Skin of body (tissue), 2 donors: ENCODE data around the gene ETV3. TPM values are rescaled to one million over a fixed set of nuclear protein-coding genes. Genes with fewer than 3 reads are reported as not detected.
"Not testable (repeated sequence)": the region's sequence is repeated elsewhere in the genome, so short reads cannot be mapped to it uniquely, and the experiment has no call there.

ENCODE experiments used
- DNase-seq: peaks from one replicate; lab custom pipeline; 2025; lab: John Stamatoyannopoulos, UW
- total RNA-seq: library from RNA; depleted of rRNA; stranded (reverse); fragments of >200 nt; gene quantifications from one replicate; pipeline ENCODE4 v1.2.3, GENCODE V29; 2014

The ETV3 gene
- total RNA-seq, 1 donor from 2014 or later: 40.2 TPM

- no peak for DNase-seq
Observed at GRCh38 chr1:157113631-157114030, 24.6 kb downstream of the ETV3 start.

GRCh38 chr1:157113106-157113505, 25.1 kb downstream of the ETV3 start:
- no peak for DNase-seq

- no peak for DNase-seq
Observed at GRCh38 chr1:157112186-157112867, 25.9 kb downstream of the ETV3 start.

- DNase-seq: no peak
Observed at GRCh38 chr1:157111396-157112165, 26.6 kb downstream of the ETV3 start.

GRCh38 chr1:157110686-157111085, 27.5 kb downstream of the ETV3 start:
- DNase-seq: no peak

- no peak for DNase-seq
Observed at GRCh38 chr1:157110003-157110402, 28.2 kb downstream of the ETV3 start.

- no peak for DNase-seq
Observed at GRCh38 chr1:157108448-157108847, 29.7 kb downstream of the ETV3 start.

- no peak for DNase-seq
Observed at GRCh38 chr1:157107702-157108101, 30.5 kb downstream of the ETV3 start.

- DNase-seq: no peak
Observed at GRCh38 chr1:157106813-157107189, 31.4 kb downstream of the ETV3 start.

- DNase-seq: no peak
Observed at GRCh38 chr1:157105988-157106812, 32.0 kb downstream of the ETV3 start.

GRCh38 chr1:157105298-157105987, 32.8 kb downstream of the ETV3 start:
- DNase-seq: no peak

GRCh38 chr1:157104598-157105293, 33.4 kb downstream of the ETV3 start:
- DNase-seq: no peak

GRCh38 chr1:157103268-157103667, 34.9 kb downstream of the ETV3 start:
- no peak for DNase-seq

- DNase-seq: no peak
Observed at GRCh38 chr1:157101149-157101548, 37.0 kb downstream of the ETV3 start.

GRCh38 chr1:157099633-157100009, 38.6 kb downstream of the ETV3 start, which contains the start of gene ETV3L:
Gene ETV3L, minus strand, starts transcription at chr1:157099808. Its CDS starts 285 bp downstream, at chr1:157099523.
- no peak for DNase-seq

- not testable (repeated sequence) for DNase-seq
Observed at GRCh38 chr1:157098987-157099632, 39.1 kb downstream of the ETV3 start.

- no peak for DNase-seq
Observed at GRCh38 chr1:157098519-157098918, 39.7 kb downstream of the ETV3 start.

GRCh38 chr1:157097692-157098091, 40.5 kb downstream of the ETV3 start:
- no peak for DNase-seq

GRCh38 chr1:157096881-157097280, 41.3 kb downstream of the ETV3 start:
- no peak for DNase-seq

- no peak for DNase-seq
Observed at GRCh38 chr1:157095551-157095950, 42.6 kb downstream of the ETV3 start.
